K562 (cell line): ENCODE data around the gene MAP3K7. TPM values are rescaled to one million over a fixed set of nuclear protein-coding genes. Genes with fewer than 3 reads are reported as not detected.

Experiments
- ATF1 ChIP-seq, 2 experiments: fragments of 450-650 bp in 1 of 2; IDR thresholded peaks; 2 replicates each; pipeline ENCODE4 v1.6.1; 2016; ENCODE audit warnings: missing compliant biosample characterization in 1 of 2, missing genetic modification characterization in 1 of 2
- ELF4 ChIP-seq: fragments of 450-650 bp; formaldehyde crosslinking; IDR thresholded peaks from 2 replicates; pipeline ENCODE4 v1.4.0; 2022; ENCODE audit warnings: missing genetic modification characterization
- KDM2B ChIP-seq: fragments of 250-450 bp; sonication (Bioruptor Pico); IDR thresholded peaks from 2 replicates; pipeline ENCODE4 v1.8.0; 2021; ENCODE audit warnings: mild to moderate bottlenecking, moderate library complexity
- MTA1 ChIP-seq: fragments of 450-650 bp; IDR thresholded peaks from 2 replicates; pipeline ENCODE4 v1.6.1; 2017; ENCODE audit warnings: borderline replicate concordance
- PHB ChIP-seq: fragments of 250-450 bp; sonication (Bioruptor Pico); IDR thresholded peaks from 2 replicates; pipeline ENCODE4 v1.5.0; 2021
- RBM15 ChIP-seq: fragments of 200-400 bp; formaldehyde crosslinking; IDR thresholded peaks from 2 replicates; pipeline ENCODE4 v1.6.1; 2018; ENCODE audit warnings: mild to moderate bottlenecking, low read length, moderate library complexity; ENCODE audit not compliant: insufficient read depth
- SMAD3 ChIP-seq: fragments of 450-650 bp; formaldehyde crosslinking; conservative IDR thresholded peaks from 2 replicates; pipeline ENCODE4 v1.4.0; 2020; ENCODE audit warnings: mild to moderate bottlenecking
- ZNF124 ChIP-seq: sonication (generic); formaldehyde crosslinking; IDR thresholded peaks from 2 replicates; pipeline ENCODE4 v1.8.1; 2022; ENCODE audit warnings: missing genetic modification reagents
- ZNF551 ChIP-seq: fragments of 250-450 bp; sonication (Bioruptor Pico); IDR thresholded peaks from 2 replicates; pipeline ENCODE4 v1.5.0; 2021; ENCODE audit warnings: mild to moderate bottlenecking, moderate library complexity
- polyA plus RNA-seq, 8 experiments: library from polyadenylated mRNA; depleted of rRNA in 4 of 8; stranded (reverse) in 5 of 8; unstranded in 3 of 8; fragments of >200 nt; fragmentation: Nextera tagmentation in 2 of 8; fragmentation: Illumina TruSeq in 1 of 8; extraction: Ambion mirVana in 2 of 8; extraction: Trizol in 1 of 8; gene quantifications; 2 replicates each; pipeline versions ENCODE4 v1.2.1 to v1.2.3, GENCODE V29; 2011 to 2014; ENCODE audit warnings: inconsistent platforms in 1 of 8, missing spikeins in 1 of 8
- total RNA-seq, 7 experiments: library from RNA; depleted of rRNA in 6 of 7; stranded (reverse); fragments of >200 nt in 6 of 7; fragmentation: Illumina TruSeq in 2 of 7; extraction: Trizol in 2 of 7; gene quantifications; 2 replicates each; pipeline versions ENCODE4 v1.2.1 to v1.2.3, GENCODE V29; 2011 to 2021; ENCODE audit warnings: low replicate concordance in 1 of 7
- TF ChIP-seq, protein P1 (sequence below): sonication (generic); formaldehyde crosslinking; IDR thresholded peaks from 2 replicates; pipeline ENCODE4 v1.8.0; 2022; ENCODE audit warnings: missing genetic modification reagents, mild to moderate bottlenecking, borderline replicate concordance
- TF ChIP-seq, protein P2 (sequence below): sonication (generic); formaldehyde crosslinking; IDR thresholded peaks from 2 replicates; pipeline ENCODE4 v1.8.0; 2023; ENCODE audit warnings: missing genetic modification reagents, mild to moderate bottlenecking, borderline replicate concordance
- TF ChIP-seq, protein P3 (sequence below): fragments of 450-650 bp; IDR thresholded peaks from 2 replicates; pipeline ENCODE4 v1.6.1; 2018; ENCODE audit not compliant: partially characterized antibody
- TF ChIP-seq, protein P4 (sequence below): sonication (generic); formaldehyde crosslinking; IDR thresholded peaks from 2 replicates; pipeline ENCODE4 v1.8.0; 2022; ENCODE audit warnings: mild to moderate bottlenecking, low read depth, missing genetic modification reagents

The MAP3K7 gene
- total and polyA plus RNA-seq, 9 of the 15 experiments (the other 6 are each of a cell fraction or from before 2014, with no cell fraction given): 13.4 to 60.9 (median 34.8) TPM

DNA sequence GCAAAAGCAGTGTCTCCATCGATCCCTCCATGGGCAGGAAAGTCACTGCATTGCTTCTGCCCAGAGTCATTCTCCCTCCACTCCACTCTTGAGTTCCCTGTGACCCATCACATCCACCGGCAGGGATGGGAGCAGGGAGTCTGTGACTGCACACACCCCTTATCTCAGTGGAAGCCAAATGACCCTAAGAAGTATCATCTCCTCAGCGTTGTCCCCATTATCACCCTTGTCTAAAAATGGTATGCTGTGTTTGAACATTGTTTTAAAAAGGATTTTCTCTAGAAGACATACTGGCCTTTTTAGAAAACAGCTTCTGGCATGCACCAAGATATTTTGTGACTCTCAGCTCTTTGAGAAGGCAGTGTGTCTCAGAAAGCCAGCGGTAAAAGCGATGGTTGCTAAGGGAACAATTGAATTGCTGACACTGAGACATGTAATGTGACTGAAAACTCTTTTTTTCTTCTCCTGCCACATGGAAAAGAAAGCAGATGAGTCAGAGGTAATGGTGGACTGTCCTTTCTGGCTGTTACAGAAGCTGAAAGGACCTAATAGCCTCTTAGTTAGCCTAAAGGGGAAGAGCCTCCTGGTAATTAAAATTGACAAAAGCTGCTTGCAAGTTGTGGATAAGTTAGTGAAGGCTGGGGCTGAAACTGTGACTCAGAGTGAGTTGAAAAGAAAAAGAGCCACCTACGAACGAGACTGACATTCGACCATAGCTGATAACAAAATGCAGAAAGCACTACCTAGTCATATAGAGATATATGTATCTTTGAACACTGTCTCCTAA lies 120.5 kb downstream of the MAP3K7 start (continued):
- TF ChIP-seq ATF1 (CRISPR knock-in tag; IDR thresholded peaks at IDR 0.05) (no peak), ATF1 (tag; IDR thresholded peaks at IDR 0.05) (no peak), ZNF124 (no peak), RBM15 (no peak), ZNF551 (no peak), SMAD3 (CRISPR knock-in tag) (no peak), ELF4 (CRISPR knock-in tag) (no peak), KDM2B (CRISPR knock-in tag) (no peak), PHB (no peak), MTA1 (no peak)
- TF ChIP-seq, protein P1, sequence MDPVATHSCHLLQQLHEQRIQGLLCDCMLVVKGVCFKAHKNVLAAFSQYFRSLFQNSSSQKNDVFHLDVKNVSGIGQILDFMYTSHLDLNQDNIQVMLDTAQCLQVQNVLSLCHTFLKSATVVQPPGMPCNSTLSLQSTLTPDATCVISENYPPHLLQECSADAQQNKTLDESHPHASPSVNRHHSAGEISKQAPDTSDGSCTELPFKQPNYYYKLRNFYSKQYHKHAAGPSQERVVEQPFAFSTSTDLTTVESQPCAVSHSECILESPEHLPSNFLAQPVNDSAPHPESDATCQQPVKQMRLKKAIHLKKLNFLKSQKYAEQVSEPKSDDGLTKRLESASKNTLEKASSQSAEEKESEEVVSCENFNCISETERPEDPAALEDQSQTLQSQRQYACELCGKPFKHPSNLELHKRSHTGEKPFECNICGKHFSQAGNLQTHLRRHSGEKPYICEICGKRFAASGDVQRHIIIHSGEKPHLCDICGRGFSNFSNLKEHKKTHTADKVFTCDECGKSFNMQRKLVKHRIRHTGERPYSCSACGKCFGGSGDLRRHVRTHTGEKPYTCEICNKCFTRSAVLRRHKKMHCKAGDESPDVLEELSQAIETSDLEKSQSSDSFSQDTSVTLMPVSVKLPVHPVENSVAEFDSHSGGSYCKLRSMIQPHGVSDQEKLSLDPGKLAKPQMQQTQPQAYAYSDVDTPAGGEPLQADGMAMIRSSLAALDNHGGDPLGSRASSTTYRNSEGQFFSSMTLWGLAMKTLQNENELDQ (CRISPR knock-in tag): no peak
- TF ChIP-seq, protein P2, sequence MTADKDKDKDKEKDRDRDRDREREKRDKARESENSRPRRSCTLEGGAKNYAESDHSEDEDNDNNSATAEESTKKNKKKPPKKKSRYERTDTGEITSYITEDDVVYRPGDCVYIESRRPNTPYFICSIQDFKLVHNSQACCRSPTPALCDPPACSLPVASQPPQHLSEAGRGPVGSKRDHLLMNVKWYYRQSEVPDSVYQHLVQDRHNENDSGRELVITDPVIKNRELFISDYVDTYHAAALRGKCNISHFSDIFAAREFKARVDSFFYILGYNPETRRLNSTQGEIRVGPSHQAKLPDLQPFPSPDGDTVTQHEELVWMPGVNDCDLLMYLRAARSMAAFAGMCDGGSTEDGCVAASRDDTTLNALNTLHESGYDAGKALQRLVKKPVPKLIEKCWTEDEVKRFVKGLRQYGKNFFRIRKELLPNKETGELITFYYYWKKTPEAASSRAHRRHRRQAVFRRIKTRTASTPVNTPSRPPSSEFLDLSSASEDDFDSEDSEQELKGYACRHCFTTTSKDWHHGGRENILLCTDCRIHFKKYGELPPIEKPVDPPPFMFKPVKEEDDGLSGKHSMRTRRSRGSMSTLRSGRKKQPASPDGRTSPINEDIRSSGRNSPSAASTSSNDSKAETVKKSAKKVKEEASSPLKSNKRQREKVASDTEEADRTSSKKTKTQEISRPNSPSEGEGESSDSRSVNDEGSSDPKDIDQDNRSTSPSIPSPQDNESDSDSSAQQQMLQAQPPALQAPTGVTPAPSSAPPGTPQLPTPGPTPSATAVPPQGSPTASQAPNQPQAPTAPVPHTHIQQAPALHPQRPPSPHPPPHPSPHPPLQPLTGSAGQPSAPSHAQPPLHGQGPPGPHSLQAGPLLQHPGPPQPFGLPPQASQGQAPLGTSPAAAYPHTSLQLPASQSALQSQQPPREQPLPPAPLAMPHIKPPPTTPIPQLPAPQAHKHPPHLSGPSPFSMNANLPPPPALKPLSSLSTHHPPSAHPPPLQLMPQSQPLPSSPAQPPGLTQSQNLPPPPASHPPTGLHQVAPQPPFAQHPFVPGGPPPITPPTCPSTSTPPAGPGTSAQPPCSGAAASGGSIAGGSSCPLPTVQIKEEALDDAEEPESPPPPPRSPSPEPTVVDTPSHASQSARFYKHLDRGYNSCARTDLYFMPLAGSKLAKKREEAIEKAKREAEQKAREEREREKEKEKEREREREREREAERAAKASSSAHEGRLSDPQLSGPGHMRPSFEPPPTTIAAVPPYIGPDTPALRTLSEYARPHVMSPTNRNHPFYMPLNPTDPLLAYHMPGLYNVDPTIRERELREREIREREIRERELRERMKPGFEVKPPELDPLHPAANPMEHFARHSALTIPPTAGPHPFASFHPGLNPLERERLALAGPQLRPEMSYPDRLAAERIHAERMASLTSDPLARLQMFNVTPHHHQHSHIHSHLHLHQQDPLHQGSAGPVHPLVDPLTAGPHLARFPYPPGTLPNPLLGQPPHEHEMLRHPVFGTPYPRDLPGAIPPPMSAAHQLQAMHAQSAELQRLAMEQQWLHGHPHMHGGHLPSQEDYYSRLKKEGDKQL (CRISPR knock-in tag): no peak
- TF ChIP-seq, protein P3, sequence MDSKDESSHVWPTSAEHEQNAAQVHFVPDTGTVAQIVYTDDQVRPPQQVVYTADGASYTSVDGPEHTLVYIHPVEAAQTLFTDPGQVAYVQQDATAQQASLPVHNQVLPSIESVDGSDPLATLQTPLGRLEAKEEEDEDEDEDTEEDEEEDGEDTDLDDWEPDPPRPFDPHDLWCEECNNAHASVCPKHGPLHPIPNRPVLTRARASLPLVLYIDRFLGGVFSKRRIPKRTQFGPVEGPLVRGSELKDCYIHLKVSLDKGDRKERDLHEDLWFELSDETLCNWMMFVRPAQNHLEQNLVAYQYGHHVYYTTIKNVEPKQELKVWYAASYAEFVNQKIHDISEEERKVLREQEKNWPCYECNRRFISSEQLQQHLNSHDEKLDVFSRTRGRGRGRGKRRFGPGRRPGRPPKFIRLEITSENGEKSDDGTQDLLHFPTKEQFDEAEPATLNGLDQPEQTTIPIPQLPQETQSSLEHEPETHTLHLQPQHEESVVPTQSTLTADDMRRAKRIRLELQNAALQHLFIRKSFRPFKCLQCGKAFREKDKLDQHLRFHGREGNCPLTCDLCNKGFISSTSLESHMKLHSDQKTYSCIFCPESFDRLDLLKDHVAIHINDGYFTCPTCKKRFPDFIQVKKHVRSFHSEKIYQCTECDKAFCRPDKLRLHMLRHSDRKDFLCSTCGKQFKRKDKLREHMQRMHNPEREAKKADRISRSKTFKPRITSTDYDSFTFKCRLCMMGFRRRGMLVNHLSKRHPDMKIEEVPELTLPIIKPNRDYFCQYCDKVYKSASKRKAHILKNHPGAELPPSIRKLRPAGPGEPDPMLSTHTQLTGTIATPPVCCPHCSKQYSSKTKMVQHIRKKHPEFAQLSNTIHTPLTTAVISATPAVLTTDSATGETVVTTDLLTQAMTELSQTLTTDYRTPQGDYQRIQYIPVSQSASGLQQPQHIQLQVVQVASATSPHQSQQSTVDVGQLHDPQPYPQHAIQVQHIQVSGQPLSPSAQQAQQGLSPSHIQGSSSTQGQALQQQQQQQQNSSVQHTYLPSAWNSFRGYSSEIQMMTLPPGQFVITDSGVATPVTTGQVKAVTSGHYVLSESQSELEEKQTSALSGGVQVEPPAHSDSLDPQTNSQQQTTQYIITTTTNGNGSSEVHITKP: peak; percentile 18
- TF ChIP-seq, protein P4, sequence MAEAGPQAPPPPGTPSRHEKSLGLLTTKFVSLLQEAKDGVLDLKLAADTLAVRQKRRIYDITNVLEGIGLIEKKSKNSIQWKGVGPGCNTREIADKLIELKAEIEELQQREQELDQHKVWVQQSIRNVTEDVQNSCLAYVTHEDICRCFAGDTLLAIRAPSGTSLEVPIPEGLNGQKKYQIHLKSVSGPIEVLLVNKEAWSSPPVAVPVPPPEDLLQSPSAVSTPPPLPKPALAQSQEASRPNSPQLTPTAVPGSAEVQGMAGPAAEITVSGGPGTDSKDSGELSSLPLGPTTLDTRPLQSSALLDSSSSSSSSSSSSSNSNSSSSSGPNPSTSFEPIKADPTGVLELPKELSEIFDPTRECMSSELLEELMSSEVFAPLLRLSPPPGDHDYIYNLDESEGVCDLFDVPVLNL (CRISPR knock-in tag): no peak
